ENCODE results near the gene MAST4.

Gene MAST4

DNA sequence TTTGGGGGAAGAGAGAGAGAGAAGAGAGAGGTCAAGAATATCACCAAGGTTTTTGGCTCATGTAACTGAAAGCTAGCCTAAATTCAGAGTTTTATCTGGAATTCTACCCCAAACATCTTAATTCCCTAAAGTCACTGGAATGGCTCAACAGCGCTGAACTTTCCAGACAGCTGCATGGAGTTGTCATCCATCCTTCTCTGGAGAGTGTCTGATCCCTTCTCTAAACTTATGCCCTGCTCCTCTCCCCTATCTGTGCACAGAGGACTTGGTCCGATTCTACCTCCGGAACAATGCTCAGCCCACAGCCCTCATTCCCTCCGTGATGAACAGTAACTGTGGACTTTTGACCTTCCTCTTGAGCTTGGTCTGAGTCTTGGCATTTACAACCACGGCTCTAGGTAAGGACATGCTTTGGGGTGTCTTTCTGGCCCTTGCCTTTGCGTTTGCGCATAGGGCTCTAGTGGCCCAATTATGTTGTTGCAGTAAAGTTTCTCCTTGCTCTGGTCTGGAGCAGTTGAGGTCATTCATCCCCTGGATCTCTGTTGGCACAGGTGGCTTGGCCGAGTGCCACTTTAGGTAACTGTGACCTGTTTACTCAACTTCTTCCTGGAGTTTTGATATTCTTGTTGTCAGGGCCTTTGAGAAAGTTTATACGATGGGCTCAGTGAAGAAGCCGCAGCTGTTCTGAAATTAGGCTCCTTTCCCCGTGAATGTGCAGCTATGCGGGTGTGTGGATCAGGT is 618.7 kb downstream of the MAST4 start:
- no peak for DNase-seq (ENCODE audit: low read depth)

DNA sequence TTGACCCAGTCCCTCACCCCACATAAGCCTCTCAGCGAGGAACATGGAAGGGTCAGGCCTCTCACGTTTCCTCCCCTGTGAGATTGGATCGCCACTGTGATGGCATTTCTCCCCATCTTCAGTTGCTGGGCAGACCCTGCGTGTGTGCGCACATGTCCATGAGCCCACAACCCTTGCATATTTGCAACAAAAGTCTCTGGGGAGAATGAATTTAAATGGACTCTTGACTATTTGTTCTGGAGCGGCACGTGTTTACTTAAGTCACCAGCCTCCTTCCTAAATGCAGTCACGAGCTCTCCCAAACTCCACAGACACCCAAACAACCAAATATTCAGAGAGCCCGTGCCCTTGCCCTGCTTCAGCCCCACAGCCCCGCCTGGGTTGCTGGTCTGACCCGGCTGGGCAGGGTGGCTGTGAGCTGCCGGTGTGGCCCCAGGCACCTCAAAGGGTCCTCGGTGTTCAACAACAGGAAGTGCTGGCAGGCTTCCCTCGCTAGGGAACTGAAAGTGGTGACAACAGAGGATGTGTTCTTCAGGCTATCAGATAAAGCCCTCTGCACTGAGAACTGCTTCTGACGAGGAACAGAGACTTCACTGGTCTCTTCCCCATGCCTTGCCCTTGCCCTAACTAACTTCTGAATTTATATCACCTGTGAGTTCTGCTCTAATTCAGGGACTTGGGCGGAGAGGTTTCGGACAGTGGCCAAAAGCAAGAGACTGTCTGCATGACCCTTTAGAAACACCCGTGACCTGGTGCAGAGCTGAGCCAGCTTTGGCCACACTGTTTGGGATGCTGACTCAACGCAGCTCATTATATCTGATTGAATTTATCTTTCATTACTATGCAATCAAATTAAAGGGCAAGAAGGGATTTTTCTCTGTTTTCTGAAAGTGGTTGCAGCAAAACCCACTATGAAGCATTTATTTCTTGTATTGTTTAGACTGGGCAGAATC is 619.6 kb downstream of the MAST4 start:
- DNase-seq (ENCODE audit: low read depth), result no peak

DNA sequence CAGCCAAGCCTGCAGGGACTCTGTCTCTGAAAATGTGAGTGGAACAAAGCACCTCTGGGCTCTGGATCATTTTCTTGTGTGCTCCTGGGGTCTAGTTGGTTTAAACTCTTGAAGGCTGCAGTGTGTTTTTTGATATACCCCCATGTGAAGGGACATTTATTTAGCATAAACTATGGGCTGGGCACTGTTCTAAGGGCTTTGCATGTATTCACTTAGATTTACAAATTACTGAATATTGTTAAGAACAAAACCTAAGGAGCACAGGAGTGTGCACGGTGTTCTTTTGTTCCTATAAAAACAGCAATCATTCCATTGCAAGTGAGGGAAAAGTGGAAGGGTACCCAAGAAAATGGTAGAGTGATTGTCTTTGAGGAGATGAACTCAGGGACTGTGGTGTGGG is 620.4 kb downstream of the MAST4 start:
- no peak for DNase-seq (ENCODE audit: low read depth)

Data from CMK (cell line).